Raji (cell line): ENCODE results near the gene LMBR1.

Experiments
- POLR2A ChIP-seq: IDR thresholded peaks from 2 replicates; pipeline ENCODE4 v1.6.1; 2011; ENCODE audit warnings: low read depth, low read length, control low read depth; ENCODE audit not compliant: insufficient read depth

The LMBR1 gene

DNA sequence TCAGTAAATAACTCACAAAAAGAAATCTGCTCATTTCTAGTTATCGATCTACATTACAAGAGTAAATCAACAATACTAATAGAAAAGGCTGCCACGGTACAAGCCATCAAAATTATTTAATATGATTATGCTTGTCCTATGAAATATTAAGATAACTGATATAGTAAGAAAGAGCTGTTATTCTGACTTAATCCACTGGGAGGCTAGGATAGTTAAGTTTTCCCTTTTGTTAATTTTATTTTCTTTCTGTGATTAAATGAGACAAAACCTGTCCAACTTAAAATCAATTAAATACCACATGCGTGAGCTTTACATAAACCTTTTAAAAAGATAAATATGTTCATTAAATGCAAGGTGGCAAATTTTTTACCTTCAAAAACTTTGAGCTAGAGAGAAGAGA lies 114.8 kb downstream of the LMBR1 start:
- TF ChIP-seq POLR2A, result no peak

GRCh38 chr7:156777364-156778069 lies 115.5 kb downstream of the LMBR1 start:
- no peak for TF ChIP-seq POLR2A

GRCh38 chr7:156776527-156776926 lies 116.5 kb downstream of the LMBR1 start:
- no peak for TF ChIP-seq POLR2A

DNA sequence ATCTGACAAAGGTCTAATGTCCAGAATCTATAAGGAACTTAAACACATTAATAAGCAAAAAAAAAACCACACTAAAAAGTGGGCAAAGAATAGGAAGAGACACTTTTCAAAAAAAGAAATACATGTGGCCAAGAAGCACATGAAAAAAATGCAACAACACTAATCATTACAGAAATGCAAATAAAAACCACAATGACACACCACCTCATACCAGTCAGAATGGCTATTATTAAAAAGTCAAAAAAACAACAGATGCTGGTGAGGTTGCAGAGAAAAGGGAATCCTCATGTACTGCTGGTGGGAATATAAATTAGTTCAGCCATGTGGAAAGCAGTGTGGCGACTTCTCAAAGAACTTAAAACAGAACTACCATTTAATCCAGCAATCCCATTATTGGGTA lies 119.0 kb downstream of the LMBR1 start:
- TF ChIP-seq POLR2A, result no peak

GRCh38 chr7:156772725-156773124 lies 120.3 kb downstream of the LMBR1 start:
- TF ChIP-seq POLR2A, result no peak

DNA sequence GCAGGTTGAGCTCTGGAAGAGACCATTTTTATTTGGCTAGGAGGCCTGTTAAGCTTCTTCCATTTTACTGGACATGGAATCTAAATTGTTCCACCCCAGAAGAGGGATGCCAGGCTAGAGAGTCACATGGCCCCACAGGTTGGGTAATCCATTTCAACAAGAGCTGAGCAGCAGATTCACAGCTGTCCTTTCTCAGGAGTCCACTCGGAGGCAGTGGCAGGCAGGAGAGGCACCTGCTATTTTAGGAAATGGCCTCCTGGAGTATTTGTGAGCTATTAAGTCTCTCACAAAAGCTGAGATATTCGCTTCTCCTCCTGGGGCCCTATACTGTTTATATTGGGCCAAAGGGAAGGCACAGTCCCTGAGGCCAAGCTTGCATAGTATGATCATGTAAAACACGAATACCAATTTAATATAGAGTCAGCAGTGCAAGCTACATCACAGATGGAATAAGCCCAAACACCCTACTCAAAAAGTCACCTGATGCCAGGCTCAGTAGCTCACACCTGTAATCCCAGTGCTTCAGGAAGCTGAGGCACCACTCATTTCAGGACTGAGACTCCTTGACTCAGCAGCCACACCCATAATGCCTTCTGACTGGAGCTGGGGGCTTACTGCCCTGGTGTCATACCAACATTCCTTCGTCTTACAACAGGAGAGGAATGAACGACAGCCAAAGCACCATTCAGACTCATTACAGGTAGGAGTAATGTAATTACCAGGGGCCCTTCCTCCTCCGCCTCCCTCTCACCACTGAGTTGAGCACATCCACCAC lies 124.1 kb downstream of the LMBR1 start:
- TF ChIP-seq POLR2A, result no peak

GRCh38 chr7:156766666-156767065 lies 126.3 kb downstream of the LMBR1 start:
- no peak for TF ChIP-seq POLR2A

DNA sequence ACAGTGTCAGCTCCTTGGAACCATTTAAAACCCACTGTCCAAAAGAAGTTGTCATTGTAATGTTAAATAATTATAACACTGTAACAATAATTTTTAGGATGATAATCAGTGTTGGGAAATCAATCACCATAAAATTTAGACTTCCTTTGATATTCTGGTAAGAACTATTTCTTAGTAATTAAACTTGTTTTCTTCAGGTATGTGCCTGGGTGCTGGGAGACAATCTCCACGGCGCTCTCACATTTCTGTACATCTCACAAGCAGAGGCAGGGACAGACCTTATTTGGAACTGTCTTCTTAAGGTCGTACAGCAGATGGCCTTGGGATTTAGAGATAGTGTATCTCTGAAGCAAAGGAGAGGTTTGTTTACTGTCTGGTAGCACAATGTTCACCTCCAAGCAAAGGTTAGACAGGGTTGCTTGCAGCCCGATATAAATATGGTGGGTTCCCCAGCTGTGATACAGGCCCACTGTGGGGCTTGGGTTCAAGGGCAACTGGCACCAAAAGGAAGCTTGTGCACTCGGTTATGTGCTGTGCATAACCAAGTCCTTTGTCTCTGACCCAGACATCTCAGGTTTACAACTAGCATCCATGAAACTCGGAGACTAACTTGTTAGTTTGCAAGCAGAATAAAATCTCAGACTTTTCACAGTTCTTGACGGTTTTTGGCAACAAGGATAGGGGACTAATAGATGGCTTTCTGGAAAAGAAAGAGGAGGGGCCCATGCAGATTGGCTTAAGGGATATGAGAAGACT lies 126.9 kb downstream of the LMBR1 start:
- TF ChIP-seq POLR2A, result no peak

GRCh38 chr7:156764766-156765165 lies 128.2 kb downstream of the LMBR1 start:
- TF ChIP-seq POLR2A, result no peak

DNA sequence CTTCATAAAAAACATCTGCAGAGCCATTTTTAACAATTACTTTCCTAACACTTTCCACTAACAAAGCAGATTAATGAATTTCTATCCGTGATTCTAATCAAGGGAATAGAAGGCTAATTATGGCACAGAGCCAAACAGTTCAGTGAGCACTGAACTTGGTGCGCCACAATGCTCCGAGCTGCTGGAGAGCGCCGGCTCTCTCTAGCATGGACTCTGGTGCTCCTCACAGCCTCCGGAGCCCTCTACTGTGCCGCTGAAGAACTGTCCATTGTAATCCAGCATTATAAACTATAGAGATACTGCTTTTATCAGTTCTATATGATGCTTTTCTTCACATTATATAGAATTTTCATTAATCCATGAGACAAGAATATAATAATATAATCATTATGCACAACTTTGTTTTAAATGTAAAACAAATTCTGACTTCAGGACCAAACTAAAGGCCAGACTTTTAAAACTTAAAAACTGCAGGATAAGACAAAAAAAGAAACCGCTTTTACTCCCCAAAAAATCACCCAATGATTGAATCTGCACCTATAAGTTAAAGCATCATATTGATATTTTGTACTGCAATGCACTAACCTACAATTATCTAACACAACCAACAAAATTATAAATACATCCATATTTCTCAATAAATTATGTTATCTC lies 128.8 kb downstream of the LMBR1 start:
- TF ChIP-seq POLR2A, result no peak

DNA sequence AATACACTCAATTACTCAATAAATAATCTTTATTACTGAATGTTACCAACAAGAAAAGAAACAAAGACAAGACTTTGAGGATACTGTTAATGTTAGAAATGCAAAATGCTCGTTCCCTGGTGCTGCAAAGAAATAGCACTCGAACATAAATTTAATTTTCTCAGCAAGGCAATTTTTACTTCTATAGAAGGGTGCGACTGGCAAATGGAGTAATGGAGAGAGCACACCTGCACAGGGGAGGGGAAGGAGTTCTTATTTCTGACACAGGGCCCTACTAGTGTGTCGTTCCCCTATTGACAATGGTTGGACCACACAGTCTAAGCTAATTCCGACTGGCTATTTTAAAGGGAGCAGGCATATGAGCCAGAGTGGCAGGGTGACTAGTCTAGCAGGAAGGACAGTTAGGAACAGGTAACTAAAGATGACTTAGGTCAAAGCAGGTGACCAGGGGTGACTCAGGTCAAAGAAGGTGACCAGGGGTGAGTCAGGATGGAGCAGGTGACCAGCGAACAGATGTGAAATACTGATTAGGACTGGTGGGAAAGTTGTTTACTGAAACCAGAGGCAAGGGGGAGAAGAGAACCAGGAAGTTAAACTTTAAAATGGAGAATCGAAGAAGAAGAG lies 133.3 kb downstream of the LMBR1 start:
- TF ChIP-seq POLR2A, result no peak

- no peak for TF ChIP-seq POLR2A
Observed at GRCh38 chr7:156759143-156759542, 133.8 kb downstream of the LMBR1 start.

- no peak for TF ChIP-seq POLR2A
Observed at GRCh38 chr7:156754201-156754600, 138.8 kb downstream of the LMBR1 start.

- no peak for TF ChIP-seq POLR2A
Observed at GRCh38 chr7:156753630-156754029, 139.4 kb downstream of the LMBR1 start.

DNA sequence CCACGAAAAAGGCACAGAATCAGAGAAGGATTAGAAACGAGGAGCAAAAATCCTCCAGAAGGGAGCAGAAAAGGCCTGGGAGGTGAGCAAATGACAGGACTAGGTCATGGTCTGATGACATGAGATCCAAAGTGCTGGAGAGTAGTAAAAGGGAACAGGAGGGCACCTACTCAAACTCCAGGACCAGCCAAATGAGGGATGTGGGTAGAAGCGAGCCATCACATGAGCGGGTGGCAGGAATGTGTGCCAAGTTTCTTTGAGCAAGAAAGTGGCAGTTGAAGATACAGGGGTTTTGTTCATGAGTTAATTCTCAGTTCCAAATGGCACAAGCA lies 139.8 kb downstream of the LMBR1 start:
- no peak for TF ChIP-seq POLR2A

DNA sequence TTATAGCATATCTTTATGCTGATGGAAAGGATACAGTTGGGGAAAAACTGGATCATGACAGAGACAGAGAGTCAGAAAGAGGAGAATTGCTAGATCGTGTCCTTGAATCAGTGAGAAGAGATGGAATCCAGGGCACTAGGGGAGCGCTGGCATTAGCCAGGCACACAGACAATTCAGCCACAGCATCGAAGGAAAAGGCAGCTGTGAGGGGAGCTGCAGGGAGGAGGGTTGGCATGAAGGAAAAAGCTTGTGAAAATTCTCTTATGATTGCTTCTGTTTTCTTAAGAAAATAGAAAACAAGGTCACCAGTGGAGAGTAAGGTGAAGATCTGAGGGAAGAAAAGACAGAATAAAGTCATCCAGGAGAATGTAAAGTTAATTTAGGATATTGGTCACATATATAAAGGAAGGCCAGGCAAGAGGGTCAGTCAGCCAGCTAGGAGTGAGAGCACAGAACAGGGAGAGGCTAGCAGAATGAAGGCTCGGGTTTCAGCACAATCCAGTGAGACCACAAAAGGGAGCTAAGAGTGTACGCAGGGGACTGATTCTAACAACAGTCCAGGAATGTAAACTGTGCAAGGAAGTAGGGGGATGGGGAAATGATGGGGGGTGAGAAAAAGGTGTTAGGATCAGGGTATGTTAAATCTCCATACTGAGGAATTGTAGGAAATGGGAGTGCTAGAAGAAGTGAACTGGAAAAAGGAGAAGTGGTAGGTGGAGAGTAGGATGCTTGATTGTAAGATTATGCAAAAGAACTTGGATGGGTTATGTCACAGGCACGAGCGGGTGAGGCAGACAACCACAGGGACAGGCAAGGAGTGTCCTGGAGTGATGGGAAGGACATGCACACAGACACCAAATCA lies 140.4 kb downstream of the LMBR1 start:
- no peak for TF ChIP-seq POLR2A
